GM19328 (cell line): ENCODE measurements around the gene BCL2.

ENCODE experiments used
- ATAC-seq: cut with Tn5 transposase; IDR thresholded peaks from one replicate; pipeline ENCODE4 v1.9.1; 2021; ENCODE audit warnings: mild to moderate bottlenecking, moderate library complexity; ENCODE audit not compliant: unreplicated experiment

Gene BCL2

DNA sequence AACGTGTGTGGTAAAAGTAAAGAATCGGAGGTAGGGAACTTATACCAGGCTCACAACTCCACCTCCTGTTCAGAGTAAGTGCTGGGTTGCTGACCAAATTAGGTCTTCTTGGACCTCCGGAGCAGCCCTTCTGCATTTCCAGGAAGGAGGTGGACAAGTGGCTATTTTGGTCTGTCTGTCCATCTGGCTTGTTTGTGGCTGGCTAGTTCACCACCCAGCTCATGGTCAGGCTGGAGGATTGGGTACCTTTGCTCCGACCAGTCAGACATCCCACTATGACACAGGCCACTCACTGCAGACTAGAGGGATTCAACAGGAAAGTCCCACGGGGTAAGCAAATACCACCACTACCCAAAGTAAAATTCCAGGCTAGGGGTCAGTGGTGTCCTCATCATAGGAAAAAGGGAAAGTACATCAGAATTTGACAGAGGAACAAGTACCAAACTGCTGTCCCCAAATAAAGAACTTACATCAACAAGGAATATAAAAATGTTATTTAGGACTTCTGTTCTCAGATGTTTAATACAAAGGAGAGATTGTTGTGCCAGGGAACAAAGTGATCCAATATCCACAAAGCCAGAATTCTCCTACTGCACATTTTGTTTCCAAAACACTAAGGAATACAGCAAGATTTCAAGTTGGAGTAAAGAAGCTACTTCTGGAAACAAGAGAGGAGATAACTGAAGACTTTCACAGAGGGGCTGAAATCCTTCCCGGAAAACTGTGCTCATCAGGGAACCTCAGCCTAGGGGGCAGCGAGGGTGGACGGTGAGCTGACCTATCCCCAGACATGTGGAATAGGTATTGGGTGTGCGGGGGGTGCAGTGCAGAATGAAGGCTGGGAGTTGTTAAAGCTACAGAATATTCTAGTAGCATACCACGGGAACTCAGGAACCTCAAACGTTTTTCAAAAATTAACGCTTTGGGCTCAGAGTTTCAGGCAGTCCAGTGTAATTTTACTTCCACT, 56.9 kb downstream of the BCL2 start:
- ATAC-seq: no peak

DNA sequence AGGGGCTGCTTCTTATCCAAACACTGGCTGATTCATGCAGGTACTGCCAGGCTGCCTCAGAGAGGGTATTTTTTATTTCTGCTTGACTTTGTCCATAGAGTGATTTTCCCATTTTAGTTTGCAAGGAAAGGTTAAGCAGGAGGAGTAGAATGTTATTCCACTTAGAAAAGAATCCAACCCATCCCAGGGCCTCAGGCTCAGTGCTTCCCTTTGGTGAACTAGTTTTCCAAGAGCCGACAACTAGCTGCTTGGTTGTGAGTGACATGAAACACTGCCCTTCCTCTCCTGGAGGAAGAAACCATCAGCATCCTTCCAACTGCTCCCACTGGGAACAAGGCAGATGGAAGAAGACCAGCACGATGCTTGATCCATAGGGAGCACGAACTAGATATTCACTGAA, 58.5 kb downstream of the BCL2 start:
- no peak for ATAC-seq

DNA sequence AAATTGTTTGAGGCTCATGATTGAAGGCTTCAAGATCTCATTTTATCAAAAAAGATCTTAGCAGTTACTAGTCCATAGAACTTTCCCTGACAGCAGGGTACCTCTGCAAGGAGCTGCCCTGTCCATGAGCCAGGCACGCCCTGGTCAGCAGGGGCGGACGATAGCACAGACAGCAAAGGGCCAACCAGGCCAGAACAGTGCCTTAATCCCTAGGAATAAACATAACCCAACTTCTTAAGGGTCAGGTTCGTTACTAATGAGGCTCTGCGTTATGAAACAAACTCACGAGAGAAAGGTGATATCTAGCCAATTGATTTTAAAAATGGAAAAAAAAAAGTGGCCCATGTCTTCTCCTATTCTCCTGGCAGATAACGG, 59.2 kb downstream of the BCL2 start:
- no peak for ATAC-seq

DNA sequence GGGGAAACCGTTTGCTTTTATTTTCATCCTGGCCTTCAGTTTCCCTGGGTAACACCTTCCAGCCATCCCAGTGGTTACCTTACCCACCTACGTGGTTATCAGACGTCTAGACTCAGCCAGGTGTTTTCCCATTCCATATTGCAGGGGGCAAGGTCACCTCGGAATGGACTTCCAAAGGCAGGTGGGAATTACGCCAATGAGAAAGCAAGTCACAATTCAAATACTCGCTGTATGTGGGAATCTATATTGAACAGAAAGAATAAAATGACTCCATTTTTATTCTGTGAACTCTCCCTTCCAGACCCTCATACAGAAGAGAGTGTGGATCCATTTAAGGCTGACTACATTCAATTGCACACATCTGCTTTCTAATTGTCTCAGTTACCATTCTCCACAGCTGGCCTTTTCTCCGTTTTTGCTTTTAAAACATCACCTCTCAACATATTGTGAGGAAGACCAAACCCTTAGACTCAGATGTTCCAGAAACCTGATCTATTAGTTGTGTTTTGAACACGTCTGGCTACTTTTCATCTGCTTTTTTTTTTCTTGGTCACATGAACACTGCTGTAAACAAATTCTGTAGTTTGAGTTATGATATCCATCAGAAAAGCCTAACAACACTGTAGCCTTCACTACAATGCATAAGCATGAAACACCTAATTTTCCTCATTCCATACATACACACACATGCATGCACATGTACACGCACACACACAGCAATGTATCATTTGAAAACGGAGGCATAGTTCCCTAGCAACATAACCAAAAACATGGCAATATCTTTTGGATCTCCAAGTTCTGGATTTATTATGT, 59.8 kb downstream of the BCL2 start:
- ATAC-seq: no peak

DNA sequence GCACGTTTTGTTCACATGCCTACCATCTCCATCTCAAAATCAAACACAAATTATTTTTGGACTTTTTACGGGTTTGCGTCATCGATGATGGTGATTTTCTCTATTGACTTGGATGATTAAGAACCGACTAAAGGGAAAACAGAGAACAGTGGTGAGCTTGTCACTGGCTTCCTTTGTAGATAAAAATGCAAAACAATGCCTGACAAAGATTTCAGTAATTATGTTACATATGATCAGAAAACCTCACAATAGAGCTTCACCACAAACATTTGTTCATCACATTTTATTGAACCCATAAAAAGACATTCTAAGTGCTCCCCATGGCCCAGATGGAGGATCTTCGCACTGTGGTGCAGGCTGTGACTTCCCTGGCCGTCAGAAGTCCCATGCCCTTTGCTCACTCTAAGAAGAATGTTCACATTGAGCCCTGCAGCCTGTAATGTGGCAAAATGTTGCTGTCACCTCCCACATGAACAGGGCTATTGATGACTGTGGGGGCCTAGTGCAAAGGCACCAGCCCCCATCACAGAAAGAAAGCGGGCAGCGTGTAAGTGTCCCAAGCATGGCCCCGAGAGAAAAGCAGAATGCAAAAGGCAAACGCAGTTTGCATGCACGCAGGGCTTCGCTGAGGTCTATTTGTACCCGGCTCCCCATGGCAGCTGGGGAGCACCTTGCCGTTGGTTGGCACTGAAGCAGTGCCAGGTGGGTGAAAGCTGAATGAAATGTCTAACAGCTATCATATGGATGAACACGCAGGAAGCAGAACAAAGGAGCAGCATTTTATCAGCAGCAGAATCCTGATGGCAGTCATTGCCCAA, 60.6 kb downstream of the BCL2 start:
- ATAC-seq: no peak

DNA sequence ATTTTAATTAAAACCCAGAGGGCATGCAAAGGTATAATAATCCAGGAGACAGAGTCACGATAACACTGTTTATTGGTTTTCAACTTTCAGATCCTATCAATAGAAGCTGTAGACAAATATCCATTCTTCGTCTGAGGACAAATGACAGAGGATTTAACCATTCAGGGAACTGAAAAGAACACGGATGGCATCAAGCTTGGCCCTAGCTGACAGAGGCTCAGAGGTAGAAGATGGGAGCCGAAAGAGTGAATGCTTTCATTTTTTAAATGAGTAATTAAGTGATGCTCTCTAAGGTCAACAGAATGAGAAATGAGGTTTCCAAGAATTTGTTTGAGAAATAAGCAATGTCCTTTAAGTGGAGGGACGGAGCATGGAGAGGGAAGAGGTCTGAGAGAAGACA, 62.1 kb downstream of the BCL2 start:
- no peak for ATAC-seq

DNA sequence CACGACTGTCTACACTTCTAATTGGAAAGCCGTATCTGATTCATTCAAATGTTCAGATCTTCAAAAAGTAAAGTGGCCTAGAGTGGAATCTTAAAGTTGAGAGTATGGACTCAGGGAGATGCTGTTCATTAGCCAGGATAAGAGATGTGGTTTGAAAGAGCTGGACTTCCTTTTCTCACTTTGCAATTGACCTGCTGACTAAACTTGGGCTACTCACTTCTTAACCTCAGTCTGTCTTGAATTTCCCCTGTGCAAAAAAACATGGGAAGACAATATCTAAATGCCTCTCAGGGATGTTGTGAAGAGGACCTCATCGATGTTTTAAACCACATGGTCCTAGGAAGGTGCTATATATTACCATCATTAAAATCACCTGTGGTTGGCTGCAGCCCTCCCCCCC, 64.1 kb downstream of the BCL2 start:
- ATAC-seq: no peak

DNA sequence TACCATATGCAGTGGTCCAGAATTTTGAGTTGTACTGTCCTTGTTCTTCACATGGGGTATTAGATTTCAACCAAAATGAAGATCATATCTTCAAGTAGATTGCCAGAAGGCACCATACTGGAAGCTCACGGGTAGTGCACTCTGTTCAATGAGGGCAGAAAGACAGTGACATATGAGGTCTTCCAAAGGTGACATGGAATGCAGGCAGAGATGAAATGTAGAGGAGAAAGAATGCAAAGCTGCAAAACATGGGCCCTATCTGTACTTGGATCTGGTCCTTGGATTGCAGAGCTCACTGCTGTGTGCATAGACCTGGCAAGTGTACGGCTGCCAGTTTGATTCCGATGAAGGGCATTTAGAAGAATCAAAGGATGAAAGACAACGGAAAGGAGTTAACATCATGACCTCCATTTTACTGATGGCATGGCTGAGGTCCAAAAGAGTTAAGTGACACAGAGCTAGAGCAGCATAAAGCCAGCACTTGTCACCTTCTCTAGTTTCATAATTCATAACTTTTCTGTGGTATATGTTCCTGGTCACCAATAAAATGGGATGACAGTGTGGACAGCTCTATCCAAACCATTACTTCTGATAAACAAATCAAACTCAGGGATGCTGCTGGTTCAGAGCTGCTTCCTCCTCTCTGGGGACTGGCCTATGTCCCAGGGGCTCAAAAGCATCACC, 64.7 kb downstream of the BCL2 start:
- ATAC-seq: no peak

DNA sequence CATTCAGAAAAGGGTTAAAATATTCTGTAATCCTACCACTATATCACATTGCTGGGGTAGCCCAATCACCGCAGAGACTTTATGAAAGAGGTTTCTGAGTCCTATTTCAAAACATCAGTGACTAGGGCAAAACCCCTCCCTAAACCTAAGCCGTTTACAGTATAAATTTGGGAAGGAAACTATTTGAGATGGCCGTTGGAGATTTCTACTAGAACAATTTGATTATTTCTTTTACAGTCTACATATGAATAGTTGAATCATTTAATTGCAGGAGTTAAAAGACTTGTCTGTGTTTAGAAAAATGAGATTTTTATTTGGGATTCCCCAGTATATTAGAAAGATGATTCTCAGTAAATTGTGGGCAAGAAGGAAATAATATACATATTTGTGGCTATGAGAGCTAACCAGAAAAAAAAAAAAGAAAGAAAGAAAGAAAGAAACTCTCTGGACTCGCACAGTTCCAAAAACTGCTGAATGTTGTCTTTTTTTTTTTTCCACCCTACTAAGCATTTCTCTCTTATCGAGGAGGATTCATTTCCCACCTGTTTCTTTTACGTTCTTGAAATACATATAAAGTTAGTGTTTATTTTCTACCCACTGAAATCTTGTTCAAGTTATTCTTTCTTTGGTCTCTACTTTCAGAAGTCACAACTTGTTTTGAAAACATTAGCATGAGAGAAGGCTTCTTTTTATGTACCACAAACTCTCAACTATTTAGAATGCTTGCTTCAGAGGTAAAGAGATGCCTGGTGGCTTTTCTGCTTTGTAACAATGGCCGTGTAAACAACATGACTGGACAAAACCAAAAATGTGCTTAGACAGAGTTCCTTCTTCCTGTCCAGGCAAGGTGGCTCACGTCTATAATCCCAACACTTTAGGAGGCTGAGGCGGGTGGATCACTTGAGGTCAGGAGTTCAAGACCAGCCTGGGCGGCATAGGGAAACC, 65.9 kb downstream of the BCL2 start:
- ATAC-seq: no peak

DNA sequence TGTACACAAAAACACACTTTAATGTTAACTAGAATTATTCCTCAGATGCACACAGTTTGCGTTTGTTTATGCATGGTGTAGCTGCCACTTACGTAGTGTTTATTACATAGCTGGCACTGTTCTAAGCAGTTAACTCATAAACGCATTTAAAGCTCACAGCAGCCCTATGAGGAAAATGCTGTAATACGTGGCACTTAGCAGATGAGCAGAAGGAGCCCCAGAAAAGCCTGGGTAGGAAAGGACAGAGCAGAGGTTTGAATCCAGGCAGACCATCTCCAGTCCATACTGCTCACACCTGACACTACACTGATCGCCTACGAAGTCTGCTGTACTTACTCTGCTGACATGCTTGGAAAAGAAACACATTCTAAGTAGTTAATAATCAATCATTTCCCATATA, 66.6 kb downstream of the BCL2 start:
- ATAC-seq: no peak

DNA sequence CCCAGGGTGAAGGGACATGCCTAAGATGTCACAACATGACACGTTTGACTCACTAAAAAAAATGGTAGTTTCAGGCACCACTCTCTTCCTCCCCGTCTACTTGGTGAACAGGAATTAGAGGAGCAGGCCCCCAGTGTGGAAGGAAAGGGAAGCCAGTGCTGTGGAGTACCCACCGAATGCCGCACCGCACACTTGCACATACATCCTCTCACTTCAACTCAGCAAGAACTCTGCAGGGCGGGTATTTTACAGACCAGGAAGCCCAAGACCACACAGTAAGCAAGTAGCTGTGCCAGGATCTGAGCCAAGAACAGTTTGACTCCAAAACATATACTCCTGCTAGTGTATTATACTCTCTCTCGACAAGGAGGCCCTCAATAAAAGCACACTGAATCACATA, 69.8 kb downstream of the BCL2 start:
- no peak for ATAC-seq

DNA sequence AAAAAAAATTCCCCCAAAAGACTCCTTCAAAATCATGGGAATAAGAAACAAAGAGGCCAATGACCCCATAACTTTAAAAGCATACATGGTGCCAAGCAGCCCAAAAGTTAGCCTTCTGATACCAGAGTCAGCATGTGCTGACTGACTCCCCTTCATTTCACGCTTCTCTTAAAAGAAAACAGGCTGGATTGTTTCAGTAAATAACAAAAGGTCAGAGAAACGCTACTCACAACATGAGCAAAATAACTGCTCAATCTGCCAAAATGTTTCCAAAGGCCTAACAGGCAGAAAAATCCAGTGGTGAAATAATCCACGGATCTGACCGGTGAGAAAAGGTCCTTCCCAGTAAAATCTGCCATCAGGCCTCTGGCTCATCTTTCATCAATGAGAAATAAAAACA, 71.6 kb downstream of the BCL2 start:
- ATAC-seq: no peak

DNA sequence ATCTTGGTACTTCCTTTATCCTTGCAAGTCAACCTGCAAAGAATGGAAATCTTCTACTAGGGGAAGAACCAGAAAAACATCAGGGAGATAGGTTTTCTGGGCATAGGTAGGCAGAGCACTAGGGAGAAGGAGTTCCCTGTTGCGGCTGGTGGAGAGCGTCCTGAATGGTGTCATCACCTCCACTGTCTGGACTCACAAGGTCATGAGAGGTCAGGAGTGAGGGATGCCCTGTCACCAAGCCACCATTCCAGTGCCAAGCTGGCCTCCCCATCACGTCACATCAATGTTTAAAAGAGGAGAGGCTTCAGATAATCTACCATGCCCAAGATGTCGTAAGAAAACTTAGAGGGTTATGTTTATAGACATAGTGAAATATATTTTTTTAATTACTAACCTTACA, 72.1 kb downstream of the BCL2 start:
- ATAC-seq: no peak

DNA sequence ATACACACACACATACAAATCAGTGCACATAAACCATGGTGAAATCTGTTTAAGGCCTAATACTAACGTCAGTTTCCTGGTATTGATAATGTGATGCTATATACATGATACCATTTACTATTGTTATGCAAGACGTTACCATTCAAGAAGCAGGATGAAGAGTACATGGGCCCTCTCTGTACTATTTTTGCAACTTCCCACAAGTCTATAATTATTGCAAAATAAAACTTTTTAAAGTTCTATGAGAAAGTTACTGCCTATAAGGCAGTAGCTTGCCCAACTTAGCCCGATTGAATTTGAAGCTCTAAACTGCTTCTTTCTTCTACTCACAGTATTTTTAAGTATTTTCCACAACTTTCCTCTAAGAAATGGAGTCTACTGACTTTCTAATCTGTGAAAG, 74.0 kb downstream of the BCL2 start:
- ATAC-seq: no peak

DNA sequence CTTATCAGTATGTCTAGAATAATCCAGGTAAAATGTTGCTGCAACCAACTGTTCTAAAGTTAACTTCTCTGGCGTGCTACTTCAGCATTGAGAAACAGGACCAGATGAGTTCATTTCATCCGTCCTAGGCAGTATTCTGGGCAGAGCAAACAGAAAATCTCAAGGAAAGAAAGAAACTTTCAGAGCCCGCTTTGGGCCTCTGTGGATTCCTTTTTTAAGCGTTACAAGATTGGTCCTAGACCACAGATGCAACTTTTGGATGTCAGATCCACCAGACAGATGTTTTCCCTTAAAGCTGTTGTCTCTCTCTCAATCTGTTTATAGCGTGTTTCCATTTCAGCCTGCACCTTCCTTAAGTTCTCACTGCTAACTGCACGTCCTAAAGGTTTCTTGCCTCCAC, 75.0 kb downstream of the BCL2 start:
- ATAC-seq: no peak

DNA sequence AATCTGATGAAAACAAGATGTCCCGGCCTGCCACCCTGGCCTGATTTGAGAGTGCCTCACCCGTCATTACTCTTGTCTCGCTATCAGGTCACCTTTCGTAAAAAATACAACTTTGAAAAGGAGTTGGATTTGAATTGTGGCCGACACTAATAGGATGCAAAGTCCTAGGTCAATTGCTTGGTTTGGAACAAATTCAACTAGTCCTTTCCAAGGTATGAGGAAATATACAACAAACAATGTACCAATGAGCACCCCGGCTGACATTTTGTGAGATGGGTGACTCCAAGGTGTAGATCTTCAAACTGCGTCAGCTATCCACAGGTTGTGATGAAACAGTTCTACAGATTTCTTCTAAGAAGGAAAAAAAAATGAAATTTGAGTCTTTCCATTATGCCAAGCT, 77.8 kb downstream of the BCL2 start:
- ATAC-seq: no peak

DNA sequence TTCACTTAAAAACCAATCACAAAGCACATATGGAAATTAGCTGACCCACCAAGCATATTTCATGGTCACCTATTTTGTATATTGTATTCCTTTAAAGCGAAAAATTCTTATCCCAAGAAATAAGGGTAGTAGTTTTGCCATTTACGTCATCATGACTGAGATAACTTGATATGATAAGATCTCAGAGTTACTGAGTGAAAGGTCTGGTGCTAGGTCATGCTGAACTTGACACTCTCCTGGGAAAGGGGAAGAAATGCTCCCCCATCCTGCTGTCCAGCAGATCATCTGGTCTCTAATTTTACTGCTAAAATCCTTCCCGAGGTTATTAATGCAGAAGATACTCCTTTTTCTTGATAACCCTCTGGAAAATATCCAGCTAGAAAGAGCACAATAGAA, 78.3 kb downstream of the BCL2 start:
- no peak for ATAC-seq

DNA sequence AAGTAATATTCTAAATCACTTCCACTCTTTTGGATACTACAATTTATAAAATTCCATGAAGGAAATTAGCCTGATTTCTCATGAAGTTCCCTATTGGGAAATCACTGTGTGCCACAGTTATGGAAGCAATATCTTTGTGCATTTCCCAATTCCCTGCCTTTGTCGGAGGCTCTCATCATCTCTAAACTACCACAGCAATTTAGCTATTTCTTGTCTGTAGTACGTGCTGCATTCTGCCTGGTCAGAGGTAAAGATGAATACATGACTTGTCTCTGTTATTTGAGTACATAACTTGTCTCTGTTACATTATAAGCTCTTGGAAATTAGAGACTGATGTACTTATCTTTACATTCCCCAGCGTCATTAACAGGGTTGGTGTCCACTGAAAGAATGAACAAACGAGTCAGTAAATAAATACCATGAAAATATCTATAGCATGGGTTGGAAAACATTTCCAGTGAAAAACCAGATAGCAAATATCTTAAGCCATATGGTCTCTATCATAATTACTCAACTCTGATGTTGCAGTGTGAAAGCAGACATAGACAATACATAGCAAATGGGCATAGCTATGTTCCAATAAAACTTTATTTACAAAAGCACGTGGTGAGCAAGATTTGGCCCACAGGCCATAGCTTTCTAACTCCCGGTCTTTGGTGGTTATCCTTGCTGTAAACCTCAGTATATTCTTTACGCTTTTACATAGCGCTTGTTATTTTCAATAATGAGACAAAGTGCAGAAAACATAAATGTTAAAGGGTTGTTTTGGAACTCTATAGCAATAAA, 78.8 kb downstream of the BCL2 start:
- ATAC-seq: no peak

DNA sequence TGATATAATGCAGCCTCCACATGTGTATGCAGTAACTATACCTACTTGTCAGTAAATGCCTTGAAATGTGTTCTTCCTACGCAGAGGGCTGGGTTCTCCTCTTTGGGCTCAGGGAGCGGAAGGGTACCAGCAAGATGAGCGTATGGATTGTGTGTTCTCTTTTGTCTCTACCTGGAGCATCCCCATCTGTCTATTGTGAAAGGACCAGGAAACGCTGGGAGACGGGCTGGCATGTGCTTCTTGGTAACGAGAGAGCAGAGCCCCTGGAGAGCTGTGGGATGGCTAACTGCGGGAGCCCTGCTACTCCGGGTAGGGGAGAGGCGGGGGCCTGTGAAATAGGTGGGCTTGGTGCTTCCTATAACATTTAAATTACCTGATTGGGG, 80.9 kb downstream of the BCL2 start:
- ATAC-seq: no peak
